Activated T-cell treated with anti-CD3 and anti-CD28 coated beads, Interleukin-2, amount 50 U/mL, for 72 hours (primary cell): ENCODE data around the gene ANKRD13A. TPM values are rescaled to one million over a fixed set of nuclear protein-coding genes. Genes with fewer than 3 reads are reported as not detected.
"Not testable (repeated sequence)": the region's sequence is repeated elsewhere in the genome, so short reads cannot be mapped to it uniquely, and the experiment has no call there.

Experiments used
- ATAC-seq, 2 donors: fragments of 150-1000 bp; cut with Tn5 transposase; replicated peaks in 1 of 2; 2 replicates each; pipeline ENCODE4 v1.10.0; 2021; ENCODE audit warnings: moderate library complexity in 2 of 2, mild to moderate bottlenecking in 1 of 2
- DNase-seq, 2 donors: peaks; one replicate each; pipeline ENCODE4 v3.0.0; 2021 to 2022; ENCODE audit warnings: mixed read lengths in 1 of 2
- H3K27ac Mint-ChIP-seq: one replicate; pipeline ENCODE4 v1.8.0; 2022; ENCODE audit warnings: mild to moderate bottlenecking, moderate library complexity, mixed read lengths
- H3K27me3 Mint-ChIP-seq: one replicate; pipeline ENCODE4 v1.8.0; 2022; ENCODE audit warnings: low read depth, mixed read lengths
- H3K36me3 Mint-ChIP-seq, 2 donors: one replicate each; pipeline ENCODE4 v1.8.0; 2022; ENCODE audit warnings: mixed read lengths in 2 of 2, mild to moderate bottlenecking in 1 of 2; ENCODE audit not compliant: insufficient read depth in 2 of 2
- H3K4me1 Mint-ChIP-seq: one replicate; pipeline ENCODE4 v1.8.0; 2022; ENCODE audit warnings: low read depth, mixed read lengths
- H3K4me3 Mint-ChIP-seq, 2 donors: one replicate each; pipeline ENCODE4 v1.8.0; 2022; ENCODE audit warnings: mild to moderate bottlenecking in 2 of 2, mixed read lengths in 2 of 2, moderate library complexity in 2 of 2
- H3K9me3 Mint-ChIP-seq, 2 donors: one replicate each; pipeline ENCODE4 v1.8.0; 2022; ENCODE audit warnings: mixed read lengths in 2 of 2
- total RNA-seq, 2 donors: library from RNA; stranded (reverse); gene quantifications; one replicate each; pipeline ENCODE4 v1.2.3, GENCODE V29; 2022

The ANKRD13A gene
- total RNA-seq, 2 donors from 2014 or later: 67.8 to 72.8 TPM

GRCh38 chr12:110048242-110049027 is 49.2 kb downstream of the ANKRD13A start, which contains the start of gene C12orf76:
Gene C12orf76, minus strand, starts transcription at chr12:110048522. Its CDS starts 27 bp downstream, at chr12:110048495.
- Mint-ChIP-seq H3K27ac (peak within 1 kb of the TSS; percentile 72), H3K27me3 (no peaks in the 10 kb centered on the region)

GRCh38 chr12:110049034-110049433 is 49.8 kb downstream of the ANKRD13A start:
- not testable (repeated sequence) for H3K36me3 Mint-ChIP-seq, H3K27me3 Mint-ChIP-seq, H3K9me3 Mint-ChIP-seq, DNase-seq
- peak in 1 of 2 donors; percentile 1 for ATAC-seq
- Mint-ChIP-seq H3K27ac (peak overlapping the region; percentile 72), H3K4me3 (peak overlapping the region; percentile 92), H3K4me1 (peaks cover 46% of the 10 kb centered on the region)

More at GRCh38 chr12:110048242-110049027, 49.2 kb downstream of the ANKRD13A start, which contains the start of gene C12orf76:
- peak within 1 kb of the TSS; percentile 92 for H3K4me3 Mint-ChIP-seq
- H3K4me1 Mint-ChIP-seq: peaks cover 47% of the 10 kb centered on the region
- no peaks in the 10 kb centered on the region for H3K36me3 Mint-ChIP-seq
- no peaks in the 10 kb centered on the region for H3K9me3 Mint-ChIP-seq
- DNase-seq (peak; percentile 92 to 93), ATAC-seq (peak; percentile 100)

DNA sequence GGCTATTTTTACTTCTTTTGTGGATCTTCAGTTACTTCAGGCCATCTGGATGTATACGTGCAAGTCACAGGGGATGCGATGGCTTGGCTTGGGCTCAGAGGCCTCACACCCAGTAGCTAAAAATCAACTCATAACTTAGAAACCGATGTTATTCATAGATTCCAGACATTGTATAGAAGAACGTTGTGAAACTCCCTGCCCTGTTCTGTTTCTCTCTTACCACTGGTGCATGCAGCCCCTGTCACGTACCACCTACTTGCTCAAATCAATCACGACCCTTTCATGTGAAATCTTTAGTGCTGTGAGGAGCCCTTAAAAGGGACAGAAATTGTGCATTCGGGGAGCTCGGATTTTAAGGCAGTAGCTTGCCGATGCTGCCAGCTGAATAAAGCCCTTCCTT is 50.4 kb downstream of the ANKRD13A start:
- not testable (repeated sequence) for DNase-seq, H3K9me3 Mint-ChIP-seq, H3K27ac Mint-ChIP-seq, ATAC-seq, H3K27me3 Mint-ChIP-seq, H3K36me3 Mint-ChIP-seq
- Mint-ChIP-seq H3K4me3 (peak overlapping the region in 1 of 2 donors; percentile 92), H3K4me1 (peaks cover 53% of the 10 kb centered on the region)

- Mint-ChIP-seq H3K4me3 (no peak overlapping the region), H3K27ac (no peak overlapping the region), H3K9me3 (no peaks in the 10 kb centered on the region), H3K36me3 (peaks cover 0 to 3% of the 10 kb centered on the region in 2 donors), H3K4me1 (peaks cover 59% of the 10 kb centered on the region), H3K27me3 (no peaks in the 10 kb centered on the region)
- DNase-seq: no peak
- ATAC-seq: no peak
Measured at GRCh38 chr12:110050927-110051326, 51.7 kb downstream of the ANKRD13A start.

GRCh38 chr12:110055375-110056352 is 56.4 kb downstream of the ANKRD13A start:
- H3K27me3 Mint-ChIP-seq, H3K9me3 Mint-ChIP-seq, H3K36me3 Mint-ChIP-seq: not testable (repeated sequence)
- DNase-seq (peak; percentile 47 to 51), ATAC-seq (peak; percentile 79 to 82)
- Mint-ChIP-seq H3K4me3 (peak overlapping the region; percentile 33 to 48), H3K27ac (peak overlapping the region; percentile 66), H3K4me1 (peaks cover 56% of the 10 kb centered on the region)

DNA sequence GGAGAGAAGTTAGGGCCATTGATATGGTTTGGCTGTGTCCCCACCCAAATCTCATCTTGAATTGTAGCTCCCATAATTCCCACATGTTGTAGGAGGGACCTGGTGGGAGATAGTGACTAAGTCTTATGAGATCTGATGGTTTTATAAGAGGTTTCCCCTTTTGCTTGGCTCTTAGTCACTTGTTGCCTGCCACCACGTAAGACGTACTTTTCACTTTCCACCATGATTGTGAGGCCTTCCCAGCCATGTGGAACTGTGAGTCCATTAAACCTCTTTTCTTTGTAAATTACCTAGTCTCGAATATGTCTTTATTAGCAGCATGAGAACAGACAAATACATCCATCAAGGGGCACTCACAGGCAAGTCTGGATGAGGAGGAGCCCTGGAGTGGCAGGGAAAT is 57.4 kb downstream of the ANKRD13A start:
- H3K9me3 Mint-ChIP-seq, H3K27ac Mint-ChIP-seq, DNase-seq, H3K36me3 Mint-ChIP-seq, H3K27me3 Mint-ChIP-seq: not testable (repeated sequence)
- peak; percentile 24 to 41 for ATAC-seq
- peaks cover 58% of the 10 kb centered on the region for H3K4me1 Mint-ChIP-seq
- peak overlapping the region; percentile 9 to 36 for H3K4me3 Mint-ChIP-seq

DNA sequence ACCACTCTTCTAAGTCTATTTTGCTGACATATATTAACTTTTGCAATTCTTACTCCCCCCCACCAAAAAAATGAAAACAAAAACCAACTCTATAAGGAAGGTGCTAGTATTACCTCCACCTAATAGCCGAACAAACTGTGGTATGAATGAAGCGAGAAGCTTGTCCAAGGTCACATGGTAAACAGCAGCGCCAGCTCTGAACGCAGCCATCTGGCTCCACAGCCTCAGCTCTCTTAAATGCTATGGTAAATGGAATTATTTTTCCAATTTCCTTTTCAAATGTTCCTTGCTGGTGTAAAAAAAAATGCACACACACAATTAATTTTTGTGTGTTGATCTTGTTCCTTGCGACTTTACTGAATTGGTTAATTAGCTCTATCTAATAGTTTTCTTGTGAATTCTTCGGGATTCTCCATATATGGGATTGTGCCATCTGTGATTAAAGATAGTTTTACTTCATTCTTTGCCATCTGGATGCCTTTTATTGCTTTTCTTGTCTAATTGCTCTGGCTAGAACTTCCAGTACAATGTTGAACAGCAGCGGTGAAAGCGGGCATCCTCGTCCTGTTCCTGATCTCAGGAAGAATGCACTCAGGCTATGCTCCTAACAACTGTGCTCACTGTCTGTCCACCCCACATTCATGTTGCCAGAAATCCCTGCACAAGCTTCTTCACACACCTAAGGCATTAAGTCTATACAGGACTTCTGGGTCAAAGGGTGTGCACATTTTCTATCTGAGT is 59.8 kb downstream of the ANKRD13A start:
- no peak overlapping the region for H3K27ac Mint-ChIP-seq
- H3K4me1 Mint-ChIP-seq: peaks cover 58% of the 10 kb centered on the region
- ATAC-seq: no peak
- no peak overlapping the region for H3K4me3 Mint-ChIP-seq
- no peak for DNase-seq
- H3K36me3 Mint-ChIP-seq: peaks cover 0 to 8% of the 10 kb centered on the region in 2 donors
- H3K9me3 Mint-ChIP-seq: peaks cover 2 to 3% of the 10 kb centered on the region in 2 donors
- no peaks in the 10 kb centered on the region for H3K27me3 Mint-ChIP-seq

GRCh38 chr12:110059651-110060000 is 60.4 kb downstream of the ANKRD13A start:
- no peak for ATAC-seq
- H3K4me3 Mint-ChIP-seq: no peak overlapping the region
- peaks cover 2 to 3% of the 10 kb centered on the region in 2 donors for H3K9me3 Mint-ChIP-seq
- no peak for DNase-seq
- H3K36me3 Mint-ChIP-seq: peaks cover 0 to 8% of the 10 kb centered on the region in 2 donors
- H3K27me3 Mint-ChIP-seq: no peaks in the 10 kb centered on the region
- peaks cover 52% of the 10 kb centered on the region for H3K4me1 Mint-ChIP-seq
- no peak overlapping the region for H3K27ac Mint-ChIP-seq

DNA sequence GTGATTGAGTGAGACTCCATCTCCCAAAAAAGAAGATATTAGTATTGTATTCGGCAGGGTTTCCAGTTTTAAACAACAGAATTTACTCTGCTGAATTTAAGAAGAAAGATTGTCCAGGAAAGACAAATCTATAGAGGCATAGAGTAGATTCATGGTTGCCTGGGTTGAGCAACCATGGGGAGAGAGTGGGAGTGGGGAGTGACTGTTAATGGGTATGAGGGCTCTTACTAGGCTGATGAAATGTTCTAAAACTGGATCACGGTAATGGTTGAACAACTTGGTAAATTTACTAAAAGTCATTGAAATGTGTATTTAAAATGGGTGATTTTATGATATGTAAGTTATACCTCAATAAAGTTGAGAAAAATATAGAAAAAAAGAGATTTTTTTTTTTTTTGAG is 63.0 kb downstream of the ANKRD13A start:
- Mint-ChIP-seq H3K9me3 (no peaks in the 10 kb centered on the region), H3K27ac (no peak overlapping the region), H3K4me3 (no peak overlapping the region), H3K4me1 (peaks cover 35% of the 10 kb centered on the region), H3K36me3 (peaks cover 0 to 2% of the 10 kb centered on the region in 2 donors), H3K27me3 (no peaks in the 10 kb centered on the region)
- ATAC-seq (no peak), DNase-seq (no peak)

DNA sequence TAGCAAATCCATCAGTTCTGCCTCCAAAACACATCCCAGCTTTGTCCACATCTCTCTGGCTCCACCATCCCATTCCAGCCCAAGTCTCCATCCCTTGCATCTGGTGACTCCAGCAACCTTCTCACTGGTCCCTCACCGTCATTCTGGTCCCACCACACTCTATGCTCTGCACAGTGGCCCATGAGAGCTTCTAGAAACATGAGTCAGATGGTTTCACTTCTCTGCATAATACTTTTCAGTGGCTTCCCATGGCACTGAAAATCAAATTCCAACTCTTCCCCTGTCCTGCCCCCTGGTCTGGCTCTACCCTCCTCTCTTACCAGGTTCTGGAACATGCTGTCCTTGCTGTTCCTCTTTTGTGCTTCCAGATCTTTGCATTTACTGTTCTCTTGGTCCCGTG is 66.3 kb downstream of the ANKRD13A start:
- DNase-seq (peak in 1 of 2 donors; percentile 16), ATAC-seq (peak; percentile 64 to 85)
- H3K27me3 Mint-ChIP-seq: no peaks in the 10 kb centered on the region
- no peaks in the 10 kb centered on the region for H3K9me3 Mint-ChIP-seq
- no peak overlapping the region for H3K27ac Mint-ChIP-seq
- H3K4me3 Mint-ChIP-seq: no peak overlapping the region
- no peaks in the 10 kb centered on the region for H3K36me3 Mint-ChIP-seq
- H3K4me1 Mint-ChIP-seq: peaks cover 26% of the 10 kb centered on the region

GRCh38 chr12:110067531-110067930 is 68.3 kb downstream of the ANKRD13A start:
- ATAC-seq: no peak
- no peak for DNase-seq
- H3K27me3 Mint-ChIP-seq: no peaks in the 10 kb centered on the region

DNA sequence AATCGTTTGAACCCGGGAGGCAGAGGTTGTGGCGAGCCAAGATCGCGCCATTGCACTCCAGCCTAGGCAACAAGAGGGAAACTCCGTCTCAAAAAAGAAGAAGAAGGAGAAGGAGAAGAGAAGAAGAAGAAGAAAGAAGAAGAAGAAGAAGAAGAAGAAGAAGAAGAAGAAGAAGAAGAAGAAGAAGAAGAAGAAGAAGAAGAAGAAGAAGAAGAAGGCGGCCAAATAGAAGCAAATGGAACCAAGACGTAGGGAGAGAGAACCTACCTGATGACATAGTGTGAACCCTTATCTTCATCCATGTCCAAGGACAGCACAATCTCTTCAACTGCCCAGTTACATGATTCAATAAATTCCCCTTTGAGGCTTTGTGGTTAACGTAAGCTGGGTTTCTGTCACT is 68.9 kb downstream of the ANKRD13A start:
- H3K27ac Mint-ChIP-seq, H3K36me3 Mint-ChIP-seq: not testable (repeated sequence)
- H3K4me1 Mint-ChIP-seq: peaks cover 36% of the 10 kb centered on the region

More at GRCh38 chr12:110067531-110067930, 68.3 kb downstream of the ANKRD13A start:
- Mint-ChIP-seq H3K36me3 (peaks cover 1 to 3% of the 10 kb centered on the region in 2 donors), H3K9me3 (no peaks in the 10 kb centered on the region), H3K4me1 (peaks cover 30% of the 10 kb centered on the region), H3K27ac (no peak overlapping the region), H3K4me3 (no peak overlapping the region)

More for the DNA sequence above, 68.9 kb downstream of the ANKRD13A start:
- not testable (repeated sequence) for ATAC-seq, H3K27me3 Mint-ChIP-seq, H3K4me3 Mint-ChIP-seq, DNase-seq, H3K9me3 Mint-ChIP-seq
